ENCODE results near the gene ATP10B. TPM values are rescaled to one million over a fixed set of nuclear protein-coding genes. Genes with fewer than 3 reads are reported as not detected.
A peak's percentile ranks its signal among the peaks of the same experiment; 100 is the strongest.

The ATP10B gene
- total and polyA plus RNA-seq, 2 of the 8 experiments (the other 6 are each of a cell fraction or from before 2014, with no cell fraction given): 0.06 to 0.11 TPM

- Histone ChIP-seq H3K27me3 (replicated peaks in 1 of 4; ENCODE audit: control insufficient read depth in 3 of 4, extremely low read depth in 1 of 4, insufficient read depth in 3 of 4, low read length in 3 of 4) (no peaks in the 10 kb centered on the region), H3K79me2 (ENCODE audit: control insufficient read depth in 1 of 2, insufficient read depth in 2 of 2, low read length in 2 of 2) (no peaks in the 10 kb centered on the region), H3K18ac (ENCODE audit: extremely low read depth, low read length) (no peak overlapping the region), H3K9ac (replicated peaks in 1 of 4; ENCODE audit: extremely low read depth in 1 of 4, low read depth in 3 of 4, low read length in 3 of 4) (no peak overlapping the region), H2BK12ac (ENCODE audit: low read depth, low read length) (no peak overlapping the region), H2AK5ac (ENCODE audit: low read depth, low read length) (no peak overlapping the region), H3K4me3 (ENCODE audit: extremely low read depth in 1 of 4, insufficient read depth in 2 of 4, low read depth in 3 of 4, low read length in 4 of 4) (no peak overlapping the region), H4K20me1 (replicated peaks in 1 of 2; ENCODE audit: control insufficient read depth in 1 of 2, insufficient read depth in 2 of 2, low read length in 2 of 2) (no peaks in the 10 kb centered on the region), H2BK20ac (ENCODE audit: low read length) (no peak overlapping the region), H4K5ac (ENCODE audit: insufficient read length, low read depth, low read length) (no peak overlapping the region), H2BK120ac (replicated peaks; ENCODE audit: low read depth, low read length) (no peak overlapping the region), H2AFZ (ENCODE audit: low read length) (no peak overlapping the region), H3K23ac (ENCODE audit: insufficient read length) (no peak overlapping the region), H3K79me1 (ENCODE audit: low read depth, low read length) (no peaks in the 10 kb centered on the region), H4K8ac (ENCODE audit: extremely low read depth, insufficient read depth, low read length) (no peak overlapping the region), H3K4me1 (replicated peaks in 1 of 4; ENCODE audit: control insufficient read depth in 3 of 4, insufficient read depth in 4 of 4, low read length in 3 of 4) (no peaks in the 10 kb centered on the region), H3K4ac (replicated peaks; ENCODE audit: insufficient read length, low read depth, low read length) (no peak overlapping the region), H3K27ac (ENCODE audit: low read depth, low read length) (no peak overlapping the region), H3K9me3 (ENCODE audit: insufficient read depth in 2 of 2, low read depth in 1 of 2, low read length in 1 of 2) (no peaks in the 10 kb centered on the region), H3K56ac (replicated peaks; ENCODE audit: insufficient read length, low read depth, low read length) (no peak overlapping the region), H3K4me2 (ENCODE audit: insufficient read depth in 1 of 2, low read depth in 2 of 2, low read length in 2 of 2) (no peak overlapping the region), H3K14ac (ENCODE audit: insufficient read length) (no peak overlapping the region), H3K36me3 (ENCODE audit: control insufficient read depth in 2 of 4, insufficient read depth in 4 of 4, low read length in 3 of 4) (no peaks in the 10 kb centered on the region), H2BK5ac (ENCODE audit: low read depth, low read length) (no peak overlapping the region), H2BK15ac (ENCODE audit: low read length) (no peak overlapping the region), H3K23me2 (ENCODE audit: low read depth, low read length) (no peaks in the 10 kb centered on the region), H4K91ac (replicated peaks; ENCODE audit: insufficient read length, low read length) (no peak overlapping the region)
- TF ChIP-seq TEAD4 (IDR thresholded peaks at IDR 0.05; ENCODE audit: low read depth, low read length) (peak; percentile 55; the same call in 1 of the 2 replicates), MAX (IDR thresholded peaks at IDR 0.05) (no peak)
- 80% methylated on average over 3 of the region's 3 CpGs; no CpG with 5 or more reads in 1 of the 2 experiments for WGBS, 2 experiments (ENCODE audit: extremely low coverage in 1 of 2, insufficient coverage in 1 of 2, insufficient read length in 1 of 2, insufficient replicate concordance in 2 of 2, low coverage in 1 of 2, low lambda C conversion rate in 2 of 2, missing lambda C conversion rate in 1 of 2)
- ChIA-PET CTCF (ENCODE audit: partially characterized antibody) (interaction anchor here (0.7 to 3.0 kb wide), 5 partner anchors 7 to 247 kb away, joined by 3 to 13 read pairs (median 4); no protein-coding TSS in a partner anchor), POLR2A (ENCODE audit: partially characterized antibody) (no interaction called here)
- no peak for DNase-seq (ENCODE audit: low read depth in 1 of 2, low spot score in 2 of 2)
- no peak for FAIRE-seq
Measured at GRCh38 chr5:160514866-160515265, 337.1 kb downstream of the ATP10B start.

Measured in H1 (cell line).